H9 (cell line): ENCODE results near the gene HAUS8. TPM values are rescaled to one million over a fixed set of nuclear protein-coding genes. Genes with fewer than 3 reads are reported as not detected.

Experiments
- DNase-seq: peaks from one replicate; pipeline ENCODE4 v3.0.0-alpha.2; 2017
- H2AFZ ChIP-seq: one replicate; pipeline ENCODE4 v1.6.1; 2013; ENCODE audit warnings: mild to moderate bottlenecking, low read length, control low read depth, moderate library complexity
- H2AK5ac ChIP-seq: 2 replicates; pipeline ENCODE4 v1.6.1; 2013; ENCODE audit warnings: low read length, control low read depth, mixed read lengths; ENCODE audit not compliant: insufficient read length
- H2BK120ac ChIP-seq: one replicate; pipeline ENCODE4 v1.6.1; 2013; ENCODE audit warnings: low read depth, mild to moderate bottlenecking, low read length, control low read depth, inconsistent platforms; ENCODE audit not compliant: poor library complexity, severe bottlenecking
- H2BK12ac ChIP-seq: 2 replicates; pipeline ENCODE4 v1.6.1; 2013; ENCODE audit warnings: low read length, control low read depth, mixed read lengths, low read depth; ENCODE audit not compliant: insufficient read length
- H2BK15ac ChIP-seq: 2 replicates; pipeline ENCODE4 v1.6.1; 2013; ENCODE audit warnings: low read depth, low read length, control low read depth
- H2BK20ac ChIP-seq: one replicate; pipeline ENCODE4 v1.6.1; 2013; ENCODE audit warnings: low read depth, mild to moderate bottlenecking, low read length, control low read depth, inconsistent platforms; ENCODE audit not compliant: poor library complexity, severe bottlenecking
- H2BK5ac ChIP-seq: 2 replicates; pipeline ENCODE4 v1.6.1; 2013; ENCODE audit warnings: low read length, control low read depth, mixed read lengths; ENCODE audit not compliant: insufficient read length
- H3K14ac ChIP-seq: 2 replicates; pipeline ENCODE4 v1.6.1; 2013; ENCODE audit warnings: low read length, control low read depth; ENCODE audit not compliant: insufficient read depth
- H3K18ac ChIP-seq: 2 replicates; pipeline ENCODE4 v1.6.1; 2013; ENCODE audit warnings: low read depth, mild to moderate bottlenecking, mixed read lengths, low read length, control low read depth; ENCODE audit not compliant: insufficient read length
- H3K23ac ChIP-seq: 2 replicates; pipeline ENCODE4 v1.6.1; 2013; ENCODE audit warnings: low read length, control low read depth, mixed read lengths, low read depth; ENCODE audit not compliant: insufficient read length
- H3K23me2 ChIP-seq: 2 replicates; pipeline ENCODE4 v1.6.1; 2013; ENCODE audit warnings: low read depth, mild to moderate bottlenecking, mixed read lengths, low read length, control low read depth; ENCODE audit not compliant: insufficient read length, poor library complexity, severe bottlenecking
- H3K27ac ChIP-seq: 2 replicates; pipeline ENCODE4 v1.5.1; 2013; ENCODE audit warnings: low read length, control low read depth, mixed read lengths, low read depth; ENCODE audit not compliant: insufficient read length
- H3K27me3 ChIP-seq: 2 replicates; pipeline ENCODE4 v1.6.1; 2013; ENCODE audit warnings: low read length, control low read depth, inconsistent platforms; ENCODE audit not compliant: insufficient read depth
- H3K4ac ChIP-seq: 2 replicates; pipeline ENCODE4 v1.6.1; 2013; ENCODE audit warnings: low read depth, mild to moderate bottlenecking, control low read depth, inconsistent platforms, low read length, moderate library complexity
- H3K4me1 ChIP-seq: 2 replicates; pipeline ENCODE4 v1.6.1; 2013; ENCODE audit warnings: low read length, control low read depth, inconsistent platforms; ENCODE audit not compliant: insufficient read depth
- H3K4me2 ChIP-seq: 2 replicates; pipeline ENCODE4 v1.6.1; 2013; ENCODE audit warnings: low read length, control low read depth, mixed read lengths; ENCODE audit not compliant: insufficient read length, insufficient read depth
- H3K56ac ChIP-seq: 2 replicates; pipeline ENCODE4 v1.6.1; 2013; ENCODE audit warnings: low read depth, mild to moderate bottlenecking, mixed read lengths, low read length, control low read depth; ENCODE audit not compliant: insufficient read length
- H3K79me1 ChIP-seq: 2 replicates; pipeline ENCODE4 v1.6.1; 2013; ENCODE audit warnings: low read depth, mild to moderate bottlenecking, moderate library complexity, low read length, control low read depth, inconsistent platforms; ENCODE audit not compliant: insufficient read depth, poor library complexity, severe bottlenecking
- H3K79me2 ChIP-seq: 2 replicates; pipeline ENCODE4 v1.6.1; 2013; ENCODE audit warnings: low read length, control low read depth, inconsistent platforms; ENCODE audit not compliant: insufficient read depth
- H3K9ac ChIP-seq: 2 replicates; pipeline ENCODE4 v1.6.1; 2013; ENCODE audit warnings: low read length, control low read depth, mixed read lengths; ENCODE audit not compliant: insufficient read length; ENCODE audit errors: extremely low read depth
- H3K9me3 ChIP-seq: one replicate; pipeline ENCODE4 v1.6.1; 2013; ENCODE audit warnings: low read depth, low read length, inconsistent platforms; ENCODE audit not compliant: control insufficient read depth
- H3T11ph ChIP-seq: one replicate; pipeline ENCODE4 v1.6.1; 2013; ENCODE audit warnings: mild to moderate bottlenecking, low read length, control low read depth, inconsistent platforms
- H4K20me1 ChIP-seq: one replicate; pipeline ENCODE4 v1.6.1; 2013; ENCODE audit not compliant: control insufficient read depth, insufficient read length, insufficient read depth
- H4K5ac ChIP-seq: 2 replicates; pipeline ENCODE4 v1.6.1; 2013; ENCODE audit warnings: low read depth, mild to moderate bottlenecking, mixed read lengths, low read length, control low read depth; ENCODE audit not compliant: insufficient read length
- H4K8ac ChIP-seq: replicated peaks from 2 replicates; pipeline ENCODE4 v1.6.1; 2013; ENCODE audit warnings: low read length, control low read depth, mixed read lengths, low read depth; ENCODE audit not compliant: insufficient read length
- H4K91ac ChIP-seq: 2 replicates; pipeline ENCODE4 v1.6.1; 2013; ENCODE audit warnings: low read depth, mild to moderate bottlenecking, moderate library complexity, mixed read lengths, low read length, control low read depth; ENCODE audit not compliant: insufficient read length
- H3K27ac Mint-ChIP-seq, 3 experiments: 2 replicates in 2 of 3; 3 replicates in 1 of 3; pipeline ENCODE4 v1.8.0; 2020 to 2021; ENCODE audit warnings: mixed read lengths in 3 of 3, mild to moderate bottlenecking in 1 of 3, moderate library complexity in 1 of 3
- H3K27me3 Mint-ChIP-seq: 2 replicates; pipeline ENCODE4 v1.8.0; 2021; ENCODE audit warnings: low read depth, mild to moderate bottlenecking, moderate library complexity, mixed read lengths
- H3K36me3 Mint-ChIP-seq, 3 experiments: 2 replicates in 2 of 3; 3 replicates in 1 of 3; pipeline ENCODE4 v1.8.0; 2020 to 2021; ENCODE audit warnings: low read depth in 3 of 3, mixed read lengths in 3 of 3; ENCODE audit not compliant: insufficient read depth in 1 of 3
- H3K4me1 Mint-ChIP-seq, 2 experiments: 2 replicates each; pipeline ENCODE4 v1.8.0; 2020; ENCODE audit warnings: mixed read lengths in 2 of 2
- H3K4me3 Mint-ChIP-seq, 2 experiments: 2 replicates in 1 of 2; 3 replicates in 1 of 2; pipeline ENCODE4 v1.8.0; 2020 to 2021; ENCODE audit warnings: mild to moderate bottlenecking in 2 of 2, mixed read lengths in 2 of 2, moderate library complexity in 1 of 2
- H3K9me3 Mint-ChIP-seq, 2 experiments: 2 replicates in 1 of 2; 3 replicates in 1 of 2; pipeline ENCODE4 v1.8.0; 2020; ENCODE audit warnings: mild to moderate bottlenecking in 2 of 2, mixed read lengths in 2 of 2, moderate library complexity in 1 of 2
- CTCF ChIP-seq: fragments of 200-600 bp; sonication (generic); conservative IDR thresholded peaks from 3 replicates; pipeline ENCODE4 v1.8.0; 2021; ENCODE audit warnings: antibody characterized with exemption, mild to moderate bottlenecking
- WGBS: extraction: QIAGEN DNeasy Blood & Tissue Kit; methylation state at CpG from one replicate; pipeline ENCODE4 v1.1.7; 2013; ENCODE audit warnings: missing lambda C conversion rate, low lambda C conversion rate, mixed read lengths; ENCODE audit not compliant: insufficient read length; ENCODE audit errors: extremely low coverage; 5-methylcytosine and 5-hydroxymethylcytosine counted together
- total RNA-seq: library from RNA; stranded (reverse); gene quantifications from 2 replicates; pipeline ENCODE4 v1.2.1, GENCODE V29; 2021

The HAUS8 gene
- total RNA-seq, 1 experiment from 2014 or later, result 27.8 TPM

GRCh38 chr19:17118957-17119356 is 43.7 kb upstream of the HAUS8 start:
- TF ChIP-seq CTCF, result no peak
- Histone ChIP-seq H3K4ac (no peak overlapping the region; the same call in 1 of the 2 replicates), H2BK120ac (no peak overlapping the region), H2BK12ac (no peak overlapping the region), H4K8ac (no peak overlapping the region), H3K18ac (no peak overlapping the region), H3K56ac (no peak overlapping the region), H3K27ac (no peak overlapping the region), H3K14ac (no peak overlapping the region), H4K20me1 (peaks cover 5% of the 10 kb centered on the region), H4K5ac (no peak overlapping the region), H2BK5ac (no peak overlapping the region), H3K79me1 (no peaks in the 10 kb centered on the region), H4K91ac (no peak overlapping the region), H2AFZ (no peak overlapping the region), H3K23me2 (no peaks in the 10 kb centered on the region), H3K4me2 (no peak overlapping the region), H3K23ac (no peak overlapping the region), H2BK15ac (no peak overlapping the region; the same call in 1 of the 2 replicates), H3K79me2 (no peaks in the 10 kb centered on the region), H3K4me1 (peaks cover 5% of the 10 kb centered on the region; the same call in 1 of the 2 replicates), H3K9ac (no peak overlapping the region), H2BK20ac (no peak overlapping the region), H3T11ph (no peak overlapping the region), H3K27me3 (no peaks in the 10 kb centered on the region), H3K9me3 (no peaks in the 10 kb centered on the region), H2AK5ac (no peak overlapping the region)
- H3K4me3 Mint-ChIP-seq, result peak overlapping the region in 1 of 2 experiments; percentile 12; a peak in 1 of 5 replicates
- H3K36me3 Mint-ChIP-seq, result peaks cover 3 to 8% (median 4%) of the 10 kb centered on the region in 3 experiments; a peak in 3 of 7 replicates
- H3K4me1 Mint-ChIP-seq, result peaks cover 18 to 36% of the 10 kb centered on the region in 2 experiments
- no peaks in the 10 kb centered on the region; the same call in none of the 2 replicates for H3K27me3 Mint-ChIP-seq
- H3K27ac Mint-ChIP-seq, result peak overlapping the region in 2 of 3 experiments; percentile 29 to 82; a peak in 5 of 7 replicates
- no CpG with 5 or more reads among the region's 5 CpGs for WGBS
- DNase-seq, result no peak
- H3K9me3 Mint-ChIP-seq, result no peaks in the 10 kb centered on the region; a peak in 1 of 5 replicates
